ENCODE data around the gene TIE1. TPM values are rescaled to one million over a fixed set of nuclear protein-coding genes. Genes with fewer than 3 reads are reported as not detected.
A peak's percentile ranks its signal among the peaks of the same experiment; 100 is the strongest.

Gene TIE1
- total RNA-seq, 4 donors from 2014 or later = 30.6 to 65.1 (median 47.7) TPM

DNA sequence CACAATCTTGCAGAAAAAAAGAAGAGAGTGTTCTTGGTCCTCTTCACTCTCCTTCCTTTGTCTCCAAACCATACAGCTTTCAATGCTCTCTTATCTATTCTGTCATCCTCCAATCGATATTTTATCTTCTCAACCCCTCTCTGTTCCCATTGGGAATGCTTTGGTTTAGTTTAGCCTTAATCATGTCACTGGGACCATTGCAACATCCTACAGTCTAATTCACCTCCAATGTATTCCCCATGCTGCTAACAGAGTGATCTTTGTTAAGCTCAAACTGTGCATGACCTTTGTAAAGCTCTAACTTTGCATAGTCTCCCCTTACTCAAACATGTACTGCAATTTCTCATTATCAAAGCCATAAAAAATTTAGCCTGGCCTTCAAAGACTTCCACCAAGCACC, 39.8 kb downstream of the TIE1 start:
- peaks cover 4 to 5% of the 10 kb centered on the region in 2 donors for H3K4me1 ChIP-seq
- H3K9me3 ChIP-seq = no peaks in the 10 kb centered on the region
- 79 to 92% methylated on average over 1 of the region's 1 CpG for WGBS, 2 donors
- no peak overlapping the region for H3K4me3 ChIP-seq (replicated peaks in 1 of 3)
- H3K27ac ChIP-seq = no peak overlapping the region
- intact Hi-C loops (cut with DNase I) = no loop called here
- DNase-seq = no peak
- H3K36me3 ChIP-seq = no peaks in the 10 kb centered on the region
- H3K27me3 ChIP-seq = no peaks in the 10 kb centered on the region
- TF ChIP-seq POLR2A (IDR thresholded peaks at IDR 0.05) (no peak), CTCF (IDR thresholded peaks at IDR 0.05) (no peak)

DNA sequence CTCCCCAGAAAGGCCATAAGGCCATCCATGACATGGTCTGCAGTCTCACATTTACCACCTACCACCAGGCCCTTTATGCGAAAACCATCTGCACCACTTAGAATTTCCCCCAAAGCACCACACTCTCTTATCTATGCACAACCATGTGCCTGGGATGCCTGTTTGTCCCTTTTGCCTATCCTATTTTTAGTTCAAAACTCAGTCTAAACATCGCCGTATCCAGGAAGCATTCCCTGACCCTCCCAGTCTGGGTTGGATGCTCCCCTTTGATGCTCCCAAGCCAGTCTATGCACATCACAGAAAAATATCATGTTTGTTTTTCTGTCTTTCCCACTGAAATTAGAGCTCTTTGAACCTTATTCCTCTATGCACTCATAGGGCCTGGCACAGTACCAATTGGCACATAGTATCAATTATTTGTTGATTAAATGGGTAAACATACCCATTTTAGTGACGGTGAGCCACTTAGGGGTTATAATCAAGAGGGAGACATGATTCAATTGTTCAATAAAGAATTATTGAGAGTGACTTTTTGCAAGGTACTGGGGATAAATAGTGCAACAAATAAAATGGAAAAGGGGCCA, 43.6 kb downstream of the TIE1 start:
- intact Hi-C loops (cut with DNase I) = no loop called here
- no peak overlapping the region for H3K27ac ChIP-seq
- H3K27me3 ChIP-seq = no peaks in the 10 kb centered on the region
- H3K4me3 ChIP-seq (replicated peaks in 1 of 3) = no peak overlapping the region
- TF ChIP-seq POLR2A (IDR thresholded peaks at IDR 0.05) (no peak), CTCF (IDR thresholded peaks at IDR 0.05) (no peak)
- H3K36me3 ChIP-seq = no peaks in the 10 kb centered on the region
- no peaks in the 10 kb centered on the region for H3K9me3 ChIP-seq
- H3K4me1 ChIP-seq = peaks cover 6 to 9% of the 10 kb centered on the region in 2 donors
- 76 to 78% methylated on average over 4 of the region's 4 CpGs for WGBS, 2 donors
- DNase-seq = no peak

- intact Hi-C loops (cut with DNase I) = no loop called here
- Histone ChIP-seq H3K36me3 (no peaks in the 10 kb centered on the region), H3K4me1 (peaks cover 13 to 17% of the 10 kb centered on the region in 2 donors), H3K27ac (no peak overlapping the region), H3K9me3 (no peaks in the 10 kb centered on the region), H3K27me3 (no peaks in the 10 kb centered on the region), H3K4me3 (replicated peaks in 1 of 3) (no peak overlapping the region)
- DNase-seq = no peak
- WGBS, 2 donors = 64 to 84% methylated on average over 3 of the region's 3 CpGs
- TF ChIP-seq CTCF (IDR thresholded peaks at IDR 0.05) (no peak), POLR2A (IDR thresholded peaks at IDR 0.05) (no peak)
These were observed 44.3 kb downstream of the TIE1 start for GRCh38 chr1:43345120-43345519.

DNA sequence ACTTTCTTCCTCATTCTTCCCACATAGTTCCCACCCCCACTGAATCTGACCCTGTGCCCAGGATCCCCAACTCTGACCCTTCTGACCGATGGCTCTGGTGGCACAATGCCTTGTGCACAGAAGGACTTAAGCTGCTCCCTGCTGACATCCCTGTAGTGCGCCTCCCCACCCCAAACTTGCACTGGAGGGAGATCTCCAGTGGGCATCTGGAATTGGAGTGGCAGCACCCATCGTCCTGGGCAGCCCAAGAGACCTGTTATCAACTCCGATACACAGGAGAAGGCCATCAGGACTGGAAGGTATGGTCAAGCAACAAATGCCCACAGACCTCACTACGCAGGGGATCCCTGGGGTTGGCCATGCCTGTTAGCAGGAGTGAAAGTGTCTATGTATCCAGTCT, 45.9 kb downstream of the TIE1 start:
- Histone ChIP-seq H3K27me3 (no peaks in the 10 kb centered on the region), H3K27ac (no peak overlapping the region), H3K36me3 (no peaks in the 10 kb centered on the region), H3K9me3 (no peaks in the 10 kb centered on the region), H3K4me3 (replicated peaks in 1 of 3) (no peak overlapping the region), H3K4me1 (peaks cover 16 to 21% of the 10 kb centered on the region in 2 donors)
- 93 to 100% methylated on average over 4 to 5 of the region's 5 CpGs for WGBS, 2 donors
- no peak for DNase-seq
- intact Hi-C loops (cut with DNase I) = no loop called here
- TF ChIP-seq POLR2A (IDR thresholded peaks at IDR 0.05) (no peak), CTCF (IDR thresholded peaks at IDR 0.05) (no peak)

- H3K27ac ChIP-seq = peak overlapping the region; percentile 94 to 99 (median 95)
- intact Hi-C loops (cut with DNase I) = no loop called here
- H3K9me3 ChIP-seq = no peaks in the 10 kb centered on the region
- DNase-seq = no peak
- no peaks in the 10 kb centered on the region for H3K36me3 ChIP-seq
- peak overlapping the region in 2 of 3 donors; percentile 8 to 54 for H3K4me3 ChIP-seq (replicated peaks in 1 of 3)
- WGBS, 2 donors = 21 to 81% methylated on average over 2 to 20 of the region's 22 CpGs
- TF ChIP-seq POLR2A (IDR thresholded peaks at IDR 0.05) (no peak), CTCF (IDR thresholded peaks at IDR 0.05) (no peak)
- peaks cover 16 to 21% of the 10 kb centered on the region in 2 donors for H3K4me1 ChIP-seq
- H3K27me3 ChIP-seq = no peaks in the 10 kb centered on the region
These were observed 47.6 kb downstream of the TIE1 start for GRCh38 chr1:43348343-43348808.
